GM21737 (cell line): ENCODE data around the gene DIP2C.
"Not testable (repeated sequence)": the region's sequence is repeated elsewhere in the genome, so short reads cannot be mapped to it uniquely, and the experiment has no call there.

Experiments used
- ATAC-seq: cut with Tn5 transposase; IDR thresholded peaks from one replicate; pipeline ENCODE4 v1.9.1; 2021; ENCODE audit warnings: mild to moderate bottlenecking, moderate library complexity; ENCODE audit not compliant: unreplicated experiment

Gene DIP2C

GRCh38 chr10:689452-690371 lies at the start of gene DIP2C:
Gene DIP2C, minus strand, starts transcription at chr10:689668. Its CDS starts 90 bp downstream, at chr10:689578.
- ATAC-seq: no peak

- ATAC-seq: no peak
Observed at GRCh38 chr10:734481-734880, 45.0 kb upstream of the DIP2C start.

GRCh38 chr10:733086-733485 lies 43.6 kb upstream of the DIP2C start:
- ATAC-seq: no peak

- ATAC-seq: no peak
Observed at GRCh38 chr10:729213-729612, 39.7 kb upstream of the DIP2C start.

- ATAC-seq: no peak
Observed at GRCh38 chr10:728603-729002, 39.1 kb upstream of the DIP2C start.

GRCh38 chr10:727162-727790 lies 37.8 kb upstream of the DIP2C start:
- no peak for ATAC-seq

GRCh38 chr10:725786-726185 lies 36.3 kb upstream of the DIP2C start:
- ATAC-seq: no peak

GRCh38 chr10:725302-725701 lies 35.8 kb upstream of the DIP2C start:
- no peak for ATAC-seq

GRCh38 chr10:723973-724372 lies 34.5 kb upstream of the DIP2C start:
- ATAC-seq: no peak

GRCh38 chr10:722281-723060 lies 33.0 kb upstream of the DIP2C start:
- ATAC-seq: no peak

- no peak for ATAC-seq
Observed at GRCh38 chr10:718143-718700, 28.8 kb upstream of the DIP2C start.

GRCh38 chr10:717458-717857 lies 28.0 kb upstream of the DIP2C start:
- no peak for ATAC-seq

- no peak for ATAC-seq
Observed at GRCh38 chr10:716821-717220, 27.4 kb upstream of the DIP2C start.

GRCh38 chr10:714214-714613 lies 24.7 kb upstream of the DIP2C start:
- no peak for ATAC-seq

GRCh38 chr10:712575-712974 lies 23.1 kb upstream of the DIP2C start:
- ATAC-seq: no peak

- ATAC-seq: no peak
Observed at GRCh38 chr10:712089-712488, 22.6 kb upstream of the DIP2C start.

GRCh38 chr10:707861-708260 lies 18.4 kb upstream of the DIP2C start:
- no peak for ATAC-seq

- ATAC-seq: no peak
Observed at GRCh38 chr10:707456-707855, 18.0 kb upstream of the DIP2C start.

GRCh38 chr10:703118-703517 lies 13.7 kb upstream of the DIP2C start:
- ATAC-seq: no peak

GRCh38 chr10:700183-700582 lies 10.7 kb upstream of the DIP2C start:
- ATAC-seq: not testable (repeated sequence)
